GM11168 (cell line): Measurements from ENCODE around the gene PCDHGA7.
"Not testable (repeated sequence)": the region's sequence is repeated elsewhere in the genome, so short reads cannot be mapped to it uniquely, and the experiment has no call there.

Experiments
- in situ Hi-C: fragments of 300-500 bp; cut with MboI; formaldehyde crosslinking; loops from one replicate; pipeline ENCODE4 v1.12.0; 2022; ENCODE audit warnings: low sequenced_read_pairs; ENCODE audit not compliant: unreplicated experiment

The PCDHGA7 gene

GRCh38 chr5:141421489-141421855 lies 38.9 kb downstream of the PCDHGA7 start:
- in situ Hi-C loops = no loop called here

GRCh38 chr5:141422742-141423291 lies 40.3 kb downstream of the PCDHGA7 start:
- in situ Hi-C loops = no loop called here

GRCh38 chr5:141427783-141428426 lies 45.4 kb downstream of the PCDHGA7 start:
- in situ Hi-C loops = loop anchor here (5.0 kb wide), 1 partner anchor 89 kb away; no protein-coding TSS in a partner anchor

GRCh38 chr5:141430332-141431113 lies 48.0 kb downstream of the PCDHGA7 start, which contains the start of gene PCDHGA12:
Gene PCDHGA12 (plus strand): TSS chr5:141430507. CDS start chr5:141430760, 253 bp downstream.
- in situ Hi-C loops = no loop called here

- in situ Hi-C loops = no loop called here
Measured at GRCh38 chr5:141431286-141431685, 48.7 kb downstream of the PCDHGA7 start.

GRCh38 chr5:141432308-141432707 lies 49.8 kb downstream of the PCDHGA7 start:
- in situ Hi-C loops = not testable (repeated sequence)

GRCh38 chr5:141432726-141433125 lies 50.2 kb downstream of the PCDHGA7 start:
- in situ Hi-C loops = not testable (repeated sequence)

- in situ Hi-C loops = no loop called here
Measured at GRCh38 chr5:141434006-141434405, 51.5 kb downstream of the PCDHGA7 start.
